ENCODE data around the gene OR7G1. TPM values are rescaled to one million over a fixed set of nuclear protein-coding genes. Genes with fewer than 3 reads are reported as not detected.

The OR7G1 gene
- total RNA-seq, 1 experiment from 2014 or later: not detected

DNA sequence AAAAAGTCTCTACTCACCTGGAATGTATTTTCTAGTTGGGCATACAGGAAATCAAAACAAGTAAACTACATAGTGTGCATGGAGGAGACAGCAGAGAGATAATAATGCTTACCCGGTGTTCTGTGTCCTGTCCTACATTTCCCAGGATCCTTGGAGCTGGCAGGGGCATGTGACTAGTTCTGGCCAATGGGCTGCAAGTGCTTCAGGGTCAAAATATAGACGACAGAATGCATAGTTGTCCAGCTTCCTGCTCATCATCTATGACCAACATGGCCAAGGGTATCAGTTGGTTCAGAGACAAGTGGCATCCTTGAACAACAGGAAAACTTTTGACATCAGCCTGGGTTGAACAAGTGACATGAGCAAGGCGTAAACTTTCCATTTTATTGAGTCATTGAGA is 33.1 kb upstream of the OR7G1 start:
- H4K91ac ChIP-seq (ENCODE audit: insufficient read length, low read depth, low read length): no peak overlapping the region
- no peaks in the 10 kb centered on the region for H3K27me3 ChIP-seq (ENCODE audit: insufficient read depth, low read length)
- H3K79me1 ChIP-seq (ENCODE audit: insufficient read depth, low read depth, low read length, poor library complexity, severe bottlenecking): peaks cover 11% of the 10 kb centered on the region
- H3K27ac Mint-ChIP-seq: no peak overlapping the region
- peaks cover 36% of the 10 kb centered on the region for H3K9me3 ChIP-seq (ENCODE audit: control insufficient read depth, low read depth, low read length)
- H2BK15ac ChIP-seq (ENCODE audit: low read depth, low read length): no peak overlapping the region
- H3K23me2 ChIP-seq (ENCODE audit: insufficient read length, low read depth, low read length, poor library complexity, severe bottlenecking): no peaks in the 10 kb centered on the region
- H2AFZ ChIP-seq (ENCODE audit: low read length): no peak overlapping the region
- H3K27ac ChIP-seq (ENCODE audit: insufficient read length, low read depth, low read length): no peak overlapping the region
- peaks cover 3 to 4% of the 10 kb centered on the region in 2 experiments; a peak in 1 of 4 replicates for H3K4me1 Mint-ChIP-seq
- H3K4me2 ChIP-seq (ENCODE audit: insufficient read depth, insufficient read length, low read length): no peak overlapping the region
- H2BK20ac ChIP-seq (ENCODE audit: low read depth, low read length, poor library complexity, severe bottlenecking): no peak overlapping the region
- peaks cover 86 to 96% of the 10 kb centered on the region in 2 experiments for H3K9me3 Mint-ChIP-seq
- H3K18ac ChIP-seq (ENCODE audit: insufficient read length, low read depth, low read length): no peak overlapping the region
- H4K8ac ChIP-seq (replicated peaks; ENCODE audit: insufficient read length, low read depth, low read length): no peak overlapping the region
- no peak overlapping the region for H3K9ac ChIP-seq (ENCODE audit: extremely low read depth, insufficient read length, low read length)
- H3K36me3 Mint-ChIP-seq (ENCODE audit: insufficient read depth in 1 of 3, low read depth in 3 of 3): peaks cover 87 to 97% (median 95%) of the 10 kb centered on the region in 3 experiments
- no peak for TF ChIP-seq CTCF (conservative IDR thresholded peaks at IDR 0.05)
- H2BK120ac ChIP-seq (ENCODE audit: low read depth, low read length, poor library complexity, severe bottlenecking): no peak overlapping the region
- no peak overlapping the region for H3K14ac ChIP-seq (ENCODE audit: insufficient read depth, low read length)
- no peak overlapping the region for H2BK12ac ChIP-seq (ENCODE audit: insufficient read length, low read depth, low read length)
- peaks cover 80% of the 10 kb centered on the region for H3K79me2 ChIP-seq (ENCODE audit: insufficient read depth, low read length)
- no peak for DNase-seq
- no peak overlapping the region for H2BK5ac ChIP-seq (ENCODE audit: insufficient read length, low read length)
- H4K20me1 ChIP-seq (ENCODE audit: control insufficient read depth, insufficient read depth, insufficient read length): no peaks in the 10 kb centered on the region
- no peak overlapping the region for H3K23ac ChIP-seq (ENCODE audit: insufficient read length, low read depth, low read length)
- H3K56ac ChIP-seq (ENCODE audit: insufficient read length, low read depth, low read length): no peak overlapping the region
- H2AK5ac ChIP-seq (ENCODE audit: insufficient read length, low read length): no peak overlapping the region
- no peak overlapping the region for H3K4ac ChIP-seq (ENCODE audit: low read depth, low read length)
- H3T11ph ChIP-seq (ENCODE audit: low read length): no peak overlapping the region
- no peak overlapping the region for H4K5ac ChIP-seq (ENCODE audit: insufficient read length, low read depth, low read length)
- H3K4me1 ChIP-seq (ENCODE audit: insufficient read depth, low read length): no peaks in the 10 kb centered on the region
- H3K4me3 Mint-ChIP-seq: no peak overlapping the region
- no CpG with 5 or more reads among the region's 3 CpGs for WGBS (ENCODE audit: extremely low coverage, insufficient read length, low lambda C conversion rate)
- H3K27me3 Mint-ChIP-seq (ENCODE audit: low read depth): no peaks in the 10 kb centered on the region; the same call in none of the 2 replicates
